NCI-H748 treated with DMSO at 0.1 percent for 48 hours (cell line): ENCODE results near the gene B4GALT3.
A peak's percentile ranks its signal among the peaks of the same experiment; 100 is the strongest.
"Not testable (repeated sequence)": the region's sequence is repeated elsewhere in the genome, so short reads cannot be mapped to it uniquely, and the experiment has no call there.

Experiments used
- DNase-seq: peaks from one replicate; lab custom pipeline; 2025; lab: John Stamatoyannopoulos, UW

Gene B4GALT3

DNA sequence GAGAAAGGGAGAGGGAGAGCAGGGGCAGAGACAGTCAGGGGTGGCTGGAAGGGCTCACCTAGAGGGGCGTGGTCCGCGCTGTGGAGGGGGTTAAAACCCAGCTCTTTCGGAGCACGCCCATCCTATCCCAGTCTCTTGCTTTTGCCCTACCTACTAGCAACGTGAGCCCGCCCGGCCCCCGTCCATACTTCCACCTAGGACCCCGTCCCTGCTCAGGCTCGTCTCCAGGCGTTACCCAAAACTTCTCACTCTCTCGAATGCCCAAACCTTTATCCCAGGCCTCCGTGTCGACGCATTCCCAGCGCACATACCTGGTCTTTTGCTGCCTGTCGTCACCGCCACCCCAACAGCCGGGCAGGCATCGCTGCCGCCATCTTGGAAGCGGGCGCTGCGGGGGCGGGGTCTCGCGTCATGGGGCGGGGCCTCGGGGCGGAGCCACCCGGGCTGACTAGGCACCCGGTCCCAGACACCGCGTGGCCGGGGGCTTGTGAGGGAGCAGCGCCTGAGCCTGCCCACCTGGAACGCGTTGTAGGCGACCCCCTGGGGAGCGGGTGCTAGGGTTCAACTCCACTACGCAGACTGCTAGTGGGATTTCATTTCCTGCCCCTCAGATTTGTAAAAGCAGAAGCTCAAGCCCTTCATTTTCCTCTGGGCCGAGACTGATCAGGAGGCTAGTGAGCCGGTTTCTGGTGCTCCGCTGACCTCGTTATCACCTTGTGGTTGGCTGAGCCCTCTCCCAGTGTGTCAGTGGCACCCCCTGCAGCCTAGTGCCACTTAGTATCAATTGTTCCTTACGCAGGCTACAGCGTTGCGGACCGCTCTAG is at the start of gene B4GALT3:
TSS of gene B4GALT3 (minus strand) at position 396 of the 824 bp plus-strand sequence. CDS start 1,447 bp downstream, outside the sequence.
- DNase-seq, result peak; percentile 76

DNA sequence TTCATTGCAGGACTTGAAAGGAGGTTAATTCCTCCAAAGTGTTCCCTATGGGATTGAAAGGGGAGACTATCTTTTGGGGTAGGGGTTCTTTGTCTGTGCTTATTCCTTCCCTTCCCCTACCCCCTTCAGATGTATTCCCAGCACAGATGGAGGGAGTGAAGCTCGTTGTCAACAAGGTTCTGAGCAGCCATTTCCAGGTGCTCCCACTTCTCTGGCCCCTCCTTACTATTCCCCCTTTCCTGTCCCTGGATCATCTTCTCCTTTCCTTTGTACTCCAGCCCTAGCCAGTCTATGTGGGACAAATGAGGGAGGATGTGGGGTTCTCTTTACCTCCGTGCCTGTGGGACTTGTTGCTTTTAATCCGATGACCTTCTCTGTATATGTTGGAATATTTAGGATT is 49.5 kb upstream of the B4GALT3 start:
- DNase-seq, result no peak

DNA sequence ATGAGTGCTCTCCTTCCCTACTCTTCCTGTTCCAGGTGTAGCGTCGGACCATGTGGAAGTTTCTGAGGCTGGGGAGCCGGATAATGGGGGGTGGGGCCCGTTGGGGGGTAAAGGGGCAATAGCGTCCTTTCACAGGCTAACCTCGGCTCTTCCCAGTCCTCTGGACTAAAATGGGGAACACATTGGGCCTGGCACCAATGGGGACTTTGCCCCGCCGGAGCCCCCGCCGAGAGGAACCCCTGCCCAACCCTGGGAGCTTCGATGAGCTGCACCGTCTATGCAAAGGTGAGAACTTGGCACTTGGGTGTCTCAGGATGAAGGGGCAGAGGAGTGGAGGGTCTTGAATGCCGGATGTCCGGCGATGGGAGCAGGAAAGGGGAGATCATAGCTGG is 49.0 kb upstream of the B4GALT3 start:
- no peak for DNase-seq

DNA sequence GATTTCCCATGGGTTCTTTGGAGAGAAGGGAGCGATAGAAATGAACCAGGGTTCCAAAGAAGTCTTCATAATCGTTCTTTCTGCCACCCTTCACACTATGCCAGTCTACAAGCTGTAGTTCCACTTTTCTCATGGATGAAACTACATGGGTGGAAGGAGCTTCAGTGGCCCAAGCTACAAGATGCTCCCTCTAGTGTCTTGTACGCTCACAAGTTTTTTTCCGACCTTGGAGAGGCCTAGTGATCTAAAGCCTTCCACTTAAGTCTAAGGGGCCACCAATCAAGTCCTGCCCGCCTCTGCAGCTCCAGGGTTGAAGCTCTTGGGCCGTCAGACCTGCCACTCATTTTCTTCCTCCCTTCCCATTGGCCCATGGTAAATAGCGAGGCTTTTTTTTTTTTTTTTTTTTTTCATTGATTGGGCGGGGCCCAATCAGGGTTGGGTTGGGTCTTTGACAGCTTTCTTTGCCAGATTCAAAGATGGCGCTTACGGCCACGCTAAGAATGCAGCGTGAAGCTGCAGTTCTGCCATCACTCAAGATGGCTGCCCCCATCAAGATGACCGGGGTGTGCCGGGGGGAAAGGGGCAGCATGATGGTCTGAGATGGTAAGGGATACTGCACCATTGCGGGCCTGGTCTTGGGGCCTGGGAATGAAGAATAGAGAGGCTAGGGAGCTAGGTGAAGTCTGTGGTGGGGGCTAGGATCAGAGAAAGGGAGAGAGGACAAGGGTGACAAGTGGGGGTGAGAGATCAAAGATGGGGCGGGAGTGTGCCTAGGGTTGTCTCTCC is 48.4 kb upstream of the B4GALT3 start, which contains the start of gene TOMM40L:
TSS of gene TOMM40L (plus strand) at position 527 of the 786 bp plus-strand sequence. CDS start 430 bp downstream, outside the sequence.
- DNase-seq, result peak; percentile 74

DNA sequence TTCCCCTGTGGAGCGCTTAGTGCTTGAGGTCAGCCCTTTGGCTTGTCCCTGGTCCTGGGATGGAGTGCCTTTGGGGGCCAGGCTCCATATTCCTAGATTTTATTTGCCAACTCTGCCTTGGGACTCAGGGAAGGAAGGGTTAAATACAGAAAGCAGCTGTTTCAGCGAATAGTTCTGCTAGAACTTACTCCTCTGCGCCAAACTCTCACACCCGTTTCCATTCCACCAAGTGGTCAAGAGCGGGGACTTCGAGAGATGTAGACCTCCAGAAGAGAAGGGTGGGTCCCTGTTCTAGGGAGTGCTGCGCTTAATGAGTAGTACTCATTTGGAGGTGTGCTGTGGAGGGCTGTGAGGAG is 47.8 kb upstream of the B4GALT3 start:
- no peak for DNase-seq

DNA sequence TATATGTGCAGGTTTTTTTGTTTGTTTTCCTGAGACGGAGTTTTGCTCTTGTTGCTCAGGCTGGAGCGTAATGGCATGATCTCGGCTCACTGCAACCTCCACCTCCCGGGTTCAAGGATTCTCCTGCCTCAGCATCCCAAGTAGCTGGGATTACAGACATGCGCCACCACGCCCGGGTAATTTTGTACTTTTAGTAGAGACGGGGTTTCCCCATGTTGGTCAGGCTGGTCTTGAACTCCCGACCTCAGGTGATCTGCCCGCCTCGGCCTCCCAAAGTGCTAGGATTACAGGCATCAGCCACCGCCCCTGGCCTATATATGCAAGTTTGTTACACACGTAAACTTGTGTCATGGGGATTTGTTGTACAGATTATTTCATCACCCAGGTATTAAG is 47.4 kb upstream of the B4GALT3 start:
- not testable (repeated sequence) for DNase-seq

DNA sequence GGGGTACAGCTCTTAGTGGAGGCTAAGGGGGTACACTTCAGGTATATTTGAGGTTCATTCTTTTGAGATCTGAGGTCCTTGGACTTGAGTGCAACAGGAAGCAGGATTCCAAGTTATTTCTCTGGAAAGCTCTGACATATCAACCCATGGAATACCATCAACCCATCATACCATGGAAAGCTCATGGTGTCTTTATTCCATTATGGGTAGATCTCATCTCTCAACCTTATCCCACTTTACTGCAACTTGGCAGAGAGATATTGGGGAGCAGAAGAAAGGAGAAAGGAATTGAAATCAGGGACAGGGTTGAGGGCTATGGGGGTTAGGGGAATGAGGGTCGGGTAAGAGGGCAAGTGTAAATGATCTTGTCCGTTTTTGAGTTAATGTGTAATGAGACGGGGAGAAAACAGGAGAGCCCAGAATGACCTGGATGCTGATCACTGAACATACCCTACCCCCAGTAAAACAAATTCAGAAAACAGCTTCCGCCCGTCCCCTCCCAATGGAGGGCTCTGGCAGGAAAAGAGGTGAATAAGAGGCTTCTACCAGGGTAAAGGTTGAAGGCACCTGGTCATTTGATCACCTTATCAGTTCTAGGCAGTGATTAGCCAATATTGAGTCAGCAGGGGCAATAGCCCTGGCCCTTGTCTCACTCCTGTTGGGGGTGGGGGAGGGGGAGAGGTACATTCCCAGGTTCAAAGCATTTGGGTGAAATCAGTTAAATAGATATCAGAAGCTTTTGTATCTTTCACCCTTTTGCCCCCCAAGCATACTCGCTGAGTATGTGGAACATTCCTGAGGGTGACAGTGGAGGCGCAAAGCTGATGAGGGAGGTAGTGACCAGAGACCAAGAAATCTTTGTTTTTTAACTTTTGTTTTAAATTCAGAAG is 46.7 kb upstream of the B4GALT3 start:
- DNase-seq, result no peak

DNA sequence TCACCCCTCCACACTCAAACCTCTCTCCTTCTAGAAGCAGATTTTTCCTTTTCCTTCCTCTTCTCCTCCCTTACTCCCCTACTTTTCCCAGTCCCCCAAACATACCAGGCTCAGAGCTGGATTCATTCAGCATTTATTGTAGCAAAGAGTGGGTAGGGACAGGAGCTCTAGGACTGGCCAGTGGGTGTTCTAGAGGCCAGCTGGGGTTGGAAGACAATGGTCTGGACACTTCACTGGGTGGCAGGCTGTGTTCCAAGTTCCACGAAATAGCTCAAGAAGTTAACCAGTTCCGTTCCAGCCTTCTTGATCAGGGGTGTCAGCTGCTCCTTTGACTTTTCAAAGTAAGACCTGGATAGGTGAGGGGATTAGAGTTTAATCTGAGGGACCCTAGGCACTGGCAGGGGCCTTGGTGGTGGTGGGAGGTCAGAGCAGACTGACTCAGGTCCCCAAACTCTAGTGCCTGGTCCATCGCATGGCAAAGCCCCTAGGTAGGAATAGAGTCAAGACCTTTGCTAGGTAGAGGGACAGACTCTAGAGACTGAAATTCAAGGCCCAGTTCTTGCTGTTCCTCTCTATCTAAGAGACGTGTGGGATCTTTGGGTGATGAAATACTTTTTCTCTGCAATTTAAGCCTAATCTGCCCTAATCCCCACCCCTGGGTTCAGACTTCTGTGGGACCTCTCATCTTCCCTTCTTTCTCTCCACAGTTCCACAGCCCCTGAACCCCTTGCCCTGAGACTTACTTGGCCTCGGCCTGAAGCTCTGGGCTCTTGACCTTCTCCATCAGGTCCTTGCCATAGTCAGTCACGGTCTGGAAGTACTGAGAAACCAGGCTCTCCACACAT is 45.1 kb upstream of the B4GALT3 start:
- DNase-seq, result no peak

DNA sequence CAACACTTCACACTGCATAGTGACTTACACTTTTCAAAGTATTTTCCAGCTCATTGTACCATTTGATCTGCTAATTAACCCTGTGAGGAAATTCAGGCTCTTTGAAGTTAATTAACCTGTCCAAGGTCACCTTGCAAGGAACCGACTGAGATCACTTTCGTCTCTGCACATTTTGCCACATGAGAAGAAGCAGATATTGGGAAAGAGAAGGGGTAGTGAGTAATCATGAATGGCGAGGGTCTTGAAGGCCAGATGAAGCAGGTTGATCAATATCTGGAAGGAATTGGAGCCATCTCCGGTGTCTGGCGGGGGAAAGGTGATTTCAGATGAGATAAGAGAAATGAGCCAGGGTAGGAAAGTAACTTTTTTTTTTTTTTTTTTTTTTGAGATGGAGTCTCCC is 42.7 kb upstream of the B4GALT3 start:
- DNase-seq, result no peak

DNA sequence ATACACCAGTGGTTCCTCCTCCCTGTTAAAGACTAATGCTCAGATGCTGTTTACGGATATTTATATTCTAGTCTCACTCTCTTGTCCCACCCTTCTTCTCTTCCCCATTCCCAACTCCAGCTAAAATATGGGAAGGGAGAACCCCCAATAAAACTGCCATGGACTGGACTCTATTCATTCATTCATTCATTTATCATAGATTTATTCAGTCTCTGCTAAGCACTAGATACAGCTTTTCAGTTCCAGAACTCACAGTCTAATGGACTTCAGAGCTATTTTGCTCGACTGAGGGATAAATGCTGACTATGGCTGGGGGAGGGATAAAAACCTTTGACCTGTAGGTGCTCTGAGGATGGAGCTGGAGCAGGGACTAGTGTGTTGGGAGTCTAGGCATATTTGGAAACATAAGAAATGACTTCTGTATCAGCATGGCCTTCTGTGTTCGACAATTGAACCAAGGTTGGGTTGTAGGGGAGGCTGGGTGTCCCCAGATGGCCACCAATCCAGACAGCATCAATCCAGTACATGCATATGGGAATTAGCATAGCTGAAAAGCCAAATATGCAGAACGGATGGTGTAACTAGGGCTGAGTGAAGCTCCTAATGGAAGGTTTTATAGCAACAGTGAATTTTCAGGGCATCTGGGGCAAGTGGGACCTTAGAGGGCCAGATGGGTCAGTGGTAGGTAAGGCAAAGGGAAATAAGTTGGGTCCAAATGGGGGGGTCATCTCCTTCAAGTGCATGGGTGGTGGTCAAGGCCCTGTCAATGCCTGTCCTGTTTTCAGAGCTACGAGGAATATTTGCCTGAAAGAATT is 42.0 kb upstream of the B4GALT3 start:
- no peak for DNase-seq

DNA sequence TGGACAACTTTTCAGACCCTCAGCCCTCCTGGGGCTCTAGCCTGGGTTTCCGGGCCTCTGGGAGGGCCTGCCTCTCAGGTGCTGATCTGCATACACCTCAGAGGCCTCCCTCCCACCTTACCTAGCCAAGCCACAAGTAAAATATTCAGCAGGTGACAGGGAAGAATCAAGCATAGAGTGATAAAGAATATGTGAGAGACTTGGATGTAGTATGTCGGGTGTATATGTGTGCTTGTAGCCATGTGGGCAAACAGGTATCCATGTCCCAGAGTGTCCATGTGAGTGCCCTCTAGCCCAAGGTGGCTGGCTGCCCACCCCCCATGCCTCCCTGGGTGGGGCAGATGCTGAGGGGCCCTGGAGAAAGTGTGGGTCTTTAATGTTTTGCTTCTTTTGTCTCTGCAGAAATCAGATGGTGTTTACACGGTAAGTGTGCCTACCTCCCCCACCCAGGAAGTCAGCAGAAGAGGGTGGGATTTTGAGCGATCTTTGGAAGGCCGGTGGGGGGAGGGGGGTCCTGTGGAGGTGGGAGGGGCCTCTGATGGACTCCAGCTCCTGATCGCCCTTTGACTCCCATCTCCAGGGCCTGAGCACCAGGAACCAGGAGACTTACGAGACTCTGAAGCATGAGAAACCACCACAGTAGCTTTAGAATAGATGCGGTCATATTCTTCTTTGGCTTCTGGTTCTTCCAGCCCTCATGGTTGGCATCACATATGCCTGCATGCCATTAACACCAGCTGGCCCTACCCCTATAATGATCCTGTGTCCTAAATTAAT is 41.2 kb upstream of the B4GALT3 start:
- DNase-seq, result no peak

DNA sequence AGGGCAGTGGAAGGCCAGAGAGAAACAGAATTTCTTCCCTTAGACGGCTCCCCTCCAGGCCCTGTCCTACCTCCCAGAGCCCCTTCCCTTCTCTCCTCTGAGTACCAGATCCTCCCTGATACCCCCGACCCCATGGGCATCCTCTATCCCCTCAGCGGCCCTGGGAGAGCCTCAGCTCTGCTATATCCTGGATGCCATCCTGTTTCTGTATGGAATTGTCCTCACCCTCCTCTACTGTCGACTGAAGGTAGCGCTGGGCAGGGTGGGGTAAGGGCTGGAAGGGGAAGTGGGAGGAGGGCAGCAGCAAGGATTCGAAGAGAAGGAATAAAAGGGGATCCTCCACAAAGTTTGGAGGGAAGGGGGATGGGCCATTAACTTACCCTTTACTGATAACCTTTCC is 40.5 kb upstream of the B4GALT3 start:
- no peak for DNase-seq

DNA sequence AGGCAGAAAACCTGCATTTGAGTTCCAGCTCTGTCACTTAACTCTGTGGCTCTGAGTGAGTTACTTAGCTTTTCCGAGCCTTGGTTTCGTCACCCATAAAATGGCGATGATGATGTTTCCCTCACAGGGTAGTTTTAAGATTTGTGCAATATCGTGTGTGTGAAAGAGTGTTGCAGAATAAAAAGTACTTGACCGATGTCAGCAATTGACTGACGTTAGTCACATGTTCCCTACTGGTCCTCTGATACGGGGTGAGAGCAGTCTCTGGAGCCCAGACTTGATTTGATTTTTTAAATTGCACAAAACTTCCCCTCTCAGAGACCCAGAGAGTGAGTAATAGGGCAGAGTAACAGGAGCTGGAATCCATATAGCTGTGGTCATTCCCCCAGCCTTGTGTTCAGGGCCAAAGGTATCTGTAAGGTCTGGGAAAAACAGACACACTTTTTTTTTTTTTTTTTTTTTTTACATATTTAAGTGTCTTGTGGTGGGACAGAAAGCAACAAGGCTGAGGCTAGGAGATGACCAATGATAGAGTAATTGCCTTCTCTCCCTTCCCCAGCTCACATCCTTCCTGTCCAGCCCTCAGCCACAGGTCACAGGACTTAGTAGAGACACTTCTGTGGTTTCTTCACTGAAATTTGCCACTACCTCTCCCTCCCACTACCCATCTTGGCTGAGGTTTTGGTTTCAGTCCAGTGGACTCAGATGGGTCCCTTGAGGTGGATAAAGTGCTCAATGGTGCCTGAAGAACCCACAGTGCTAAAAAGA is 39.8 kb upstream of the B4GALT3 start:
- no peak for DNase-seq

DNA sequence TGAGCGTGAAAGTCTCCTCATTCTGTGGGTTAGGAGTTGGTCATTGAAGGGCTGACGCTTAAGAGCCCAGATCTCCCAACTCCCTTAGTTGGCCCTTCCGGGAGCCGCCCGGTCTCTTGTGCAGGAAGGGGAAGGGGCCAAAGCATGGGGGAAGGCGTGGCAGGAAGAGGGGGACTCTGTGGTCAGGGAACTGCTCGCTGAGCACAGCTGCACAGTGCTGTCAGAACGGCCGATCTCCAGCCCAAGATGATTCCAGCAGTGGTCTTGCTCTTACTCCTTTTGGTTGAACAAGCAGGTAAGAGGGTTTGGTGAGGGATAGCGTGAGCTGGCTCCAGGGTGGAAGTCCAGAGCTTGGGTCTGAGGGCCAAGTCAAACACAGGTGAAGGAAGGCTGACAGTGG is 37.8 kb upstream of the B4GALT3 start, which contains the start of gene FCER1G:
TSS of gene FCER1G (plus strand) at position 220 of the 400 bp plus-strand sequence. CDS start at position 247, 27 bp downstream.
- no peak for DNase-seq

DNA sequence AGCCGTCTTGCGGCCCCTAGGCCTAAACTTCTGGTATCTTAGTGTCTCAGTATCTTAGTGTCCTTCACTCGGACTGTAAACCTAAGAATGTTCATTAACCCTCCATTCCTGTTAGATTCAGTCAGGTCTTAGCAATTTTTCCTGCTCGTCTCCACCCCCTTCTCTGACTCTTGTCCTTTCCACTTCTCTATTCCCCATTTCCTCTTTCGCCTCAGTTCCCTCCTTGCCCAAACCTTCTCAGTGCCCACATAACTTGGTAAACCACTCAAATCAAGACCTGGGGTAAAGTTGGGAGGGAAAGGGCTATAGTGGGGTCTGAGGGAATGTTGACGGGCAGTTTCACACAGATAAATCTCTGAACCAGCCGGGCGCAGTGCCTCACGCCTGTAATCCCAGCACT is 37.1 kb upstream of the B4GALT3 start:
- DNase-seq, result no peak

DNA sequence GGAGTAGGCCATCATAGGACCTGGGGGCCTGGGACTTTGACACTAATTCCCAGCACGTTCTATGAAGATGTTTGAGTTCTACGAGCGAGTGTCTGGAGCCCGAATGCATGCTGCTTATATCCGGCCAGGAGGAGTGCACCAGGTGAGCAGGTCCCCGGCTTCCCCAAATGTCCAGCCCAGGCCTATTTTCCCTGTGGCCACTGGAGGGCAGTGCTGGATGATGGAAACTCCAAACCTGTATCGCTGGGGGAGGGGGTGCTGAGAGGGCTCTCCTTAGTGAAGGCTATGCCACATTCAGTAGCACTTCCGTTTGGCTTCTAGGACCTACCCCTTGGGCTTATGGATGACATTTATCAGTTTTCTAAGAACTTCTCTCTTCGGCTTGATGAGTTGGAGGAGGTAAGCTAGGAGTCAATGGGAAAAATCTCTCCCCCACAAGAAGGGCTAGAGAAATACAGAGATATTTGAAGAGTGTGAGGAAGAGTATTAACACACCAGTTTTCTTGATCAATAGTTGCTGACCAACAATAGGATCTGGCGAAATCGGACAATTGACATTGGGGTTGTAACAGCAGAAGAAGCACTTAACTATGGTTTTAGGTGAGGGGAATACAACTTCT is 32.6 kb upstream of the B4GALT3 start:
- peak; percentile 47 for DNase-seq

DNA sequence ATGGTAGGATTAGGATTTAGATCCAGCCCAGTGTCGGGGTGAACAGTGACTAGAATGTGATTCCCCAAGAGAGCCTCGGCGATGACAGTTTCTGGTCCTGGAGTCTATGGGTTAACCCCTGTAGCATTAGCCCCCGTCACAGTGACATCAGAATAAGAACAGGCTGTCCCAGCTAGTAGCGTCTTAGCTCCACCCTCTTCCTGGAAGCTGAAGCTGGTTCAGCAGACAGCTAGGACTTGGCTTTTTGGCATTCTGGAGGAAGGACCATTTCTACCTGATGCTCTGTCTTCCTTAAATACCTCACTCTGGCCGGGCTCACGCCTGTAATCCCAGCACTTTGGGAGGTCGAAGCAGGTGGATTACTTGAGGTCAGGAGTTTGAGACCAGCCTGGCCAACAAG is 29.9 kb upstream of the B4GALT3 start:
- DNase-seq, result no peak
